Heart right ventricle (tissue), 16 donors: ENCODE results near the gene SGSH. TPM values are rescaled to one million over a fixed set of nuclear protein-coding genes. Genes with fewer than 3 reads are reported as not detected.

Source experiments
- ATAC-seq, 8 donors: fragments of 200-7000 bp; cut with Tn5 transposase; one replicate each; pipeline ENCODE4 v1.9.1; 2020; ENCODE audit warnings: mild to moderate bottlenecking in 8 of 8, moderate library complexity in 8 of 8, moderate number of reproducible peaks in 1 of 8
- DNase-seq, 2 donors: peaks; one replicate each; pipeline ENCODE4 v3.0.0-alpha.2; 2020
- H3K27ac ChIP-seq, 10 donors: fragments of 200-600 bp; sonication (generic) in 2 of 10; one replicate each; pipeline versions ENCODE4 v1.5.0 to v1.8.0; 2020 to 2022; ENCODE audit warnings: mild to moderate bottlenecking in 3 of 10
- H3K27me3 ChIP-seq, 7 donors: fragments of 200-600 bp; one replicate each; pipeline ENCODE4 v1.8.0; 2021 to 2022; ENCODE audit warnings: mild to moderate bottlenecking in 2 of 7
- H3K36me3 ChIP-seq, 9 donors: fragments of 200-600 bp; sonication (generic) in 1 of 9; one replicate each; pipeline versions ENCODE4 v1.5.0 to v1.8.0; 2020 to 2022; ENCODE audit warnings: mild to moderate bottlenecking in 2 of 9
- H3K4me1 ChIP-seq, 9 donors: fragments of 200-600 bp; sonication (generic) in 1 of 9; one replicate each; pipeline versions ENCODE4 v1.5.0 to v1.8.0; 2020 to 2022; ENCODE audit warnings: mild to moderate bottlenecking in 4 of 9
- H3K4me3 ChIP-seq, 10 donors: fragments of 200-600 bp; sonication (generic) in 2 of 10; one replicate each; pipeline versions ENCODE4 v1.5.0 to v1.8.0; 2020 to 2022; ENCODE audit warnings: mild to moderate bottlenecking in 7 of 10, moderate library complexity in 2 of 10
- H3K9me3 ChIP-seq, 11 donors: fragments of 200-600 bp in 10 of 11; sonication (generic) in 2 of 11; one replicate each; pipeline versions ENCODE4 v1.5.0 to v1.8.0; 2013 to 2022; ENCODE audit warnings: mild to moderate bottlenecking in 2 of 11, control low read depth in 1 of 11, moderate library complexity in 1 of 11
- CTCF ChIP-seq, 9 donors: fragments of 200-600 bp; sonication (generic) in 2 of 9; IDR thresholded peaks; one replicate each; pipeline versions ENCODE4 v1.5.0 to v1.8.0; 2021 to 2022; ENCODE audit warnings: antibody characterized with exemption in 9 of 9, mild to moderate bottlenecking in 5 of 9, moderate library complexity in 1 of 9
- WGBS, 2 donors: extraction: QIAGEN DNeasy Blood & Tissue Kit; methylation state at CpG; one replicate each; pipeline ENCODE4 v1.1.7; 2013; ENCODE audit warnings: inconsistent platforms in 1 of 2; 5-methylcytosine and 5-hydroxymethylcytosine counted together
- intact Hi-C, 10 donors: fragments of 100-400 bp; cut with DNase I; formaldehyde crosslinking; loops; one replicate each; pipeline versions ENCODE4 v1.11.1 to v1.14.2; 2022
- polyA plus RNA-seq, 2 donors: library from polyadenylated mRNA; stranded (reverse); fragments of 200-250 nt; gene quantifications; one replicate each; pipeline ENCODE4 v1.2.3, GENCODE V29; 2013
- total RNA-seq, 10 donors: library from RNA; stranded (reverse); fragmentation: NEBNext Ultra II Directional in 3 of 10; extraction: Animal tissue kit (Norgen Biotek cat#: 25700) in 3 of 10; gene quantifications; one replicate each; pipeline versions ENCODE4 v1.2.1 to v1.2.4, GENCODE V29; 2021 to 2023
- donor health status: Arrhythmogenic right ventricular cardiomyopathy.
- donor health status: ischemic (EF 13 %, LVEDD 7.1; RV severe dilation, severe dysfunction).
- donor health status: healthy with polysubstance abuse.
- donor health status: DM: no; HTN: yes; CAD: no.
- donor health status: DM: no; HTN: no; CAD: no.
- donor health status: ischemic (EF 25% LVEDD 6.9; RV normal size, moderate dysfunction).
- donor health status: ischemic (EF 25% LVEDD 5.7; RV mildly dilated, moderate dysfunction).
- donor health status: healthy.
- donor health status: DM: yes; HTN: yes; CAD: no.
- donor health status: Ischemic cardiomyopathy.
- donor health status: ischemic (EF 35%, LVEDD 5.7; RV mildly dilated, moderate dysfunction).
- donor health status: nonischemic (EF 11% LVEDD 7.7; RV severe dilation, severe dysfunction).
- donor health status: DM: yes; HTN: yes; CAD: no.
- donor health status: PGD.
- donor health status: ischemic (EF 29% LVEDD 5.4; RV normal size, mild dysfunction).
- donor health status: nonischemic (EF 23%, LVEDD 6.1; RV moderate dilation, normal function).

Gene SGSH
- total and polyA plus RNA-seq, 12 donors, result 7.3 to 21.7 (median 14.0) TPM

- no peak overlapping the region for H3K4me3 ChIP-seq
- peaks cover 0 to 10% (median 0%) of the 10 kb centered on the region in 7 donors for H3K27me3 ChIP-seq
- 84 to 87% methylated on average over 21 of the region's 21 CpGs for WGBS, 2 donors
- peaks cover 0 to 7% (median 0%) of the 10 kb centered on the region in 9 donors for H3K4me1 ChIP-seq
- no peak overlapping the region for H3K27ac ChIP-seq
- ATAC-seq (no peak), DNase-seq (no peak)
- H3K9me3 ChIP-seq, result no peaks in the 10 kb centered on the region
- no peaks in the 10 kb centered on the region for H3K36me3 ChIP-seq
- no peak for TF ChIP-seq CTCF (IDR thresholded peaks at IDR 0.05)
- intact Hi-C loops, result no loop called here
These were observed 42.0 kb downstream of the SGSH start for GRCh38 chr17:80177986-80178595.

DNA sequence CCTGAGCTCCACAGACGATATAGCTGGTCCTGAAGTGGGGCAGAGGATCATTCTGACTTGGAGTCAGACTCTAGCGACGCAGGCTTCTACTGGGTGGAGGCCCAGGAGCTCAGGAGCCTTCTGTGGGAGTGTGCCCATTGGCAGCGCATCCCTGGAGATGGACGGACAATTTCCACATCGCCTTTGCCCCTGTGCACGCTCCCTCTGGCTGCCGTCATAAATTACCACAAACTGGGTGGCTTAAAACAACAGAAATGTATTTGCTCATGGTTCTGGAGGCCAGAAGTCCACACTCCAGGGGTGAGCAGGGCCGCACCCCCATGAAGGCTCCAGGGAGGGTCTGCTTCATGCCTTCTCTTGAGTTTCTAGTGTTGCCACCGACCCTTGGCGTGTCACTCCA, 43.4 kb downstream of the SGSH start:
- Histone ChIP-seq H3K36me3 (no peaks in the 10 kb centered on the region), H3K27ac (no peak overlapping the region), H3K27me3 (peaks cover 0 to 10% (median 0%) of the 10 kb centered on the region in 7 donors), H3K4me1 (peaks cover 0 to 7% (median 0%) of the 10 kb centered on the region in 9 donors), H3K4me3 (no peak overlapping the region), H3K9me3 (no peaks in the 10 kb centered on the region)
- 93 to 94% methylated on average over 11 of the region's 11 CpGs for WGBS, 2 donors
- ATAC-seq, result no peak
- DNase-seq, result no peak
- TF ChIP-seq CTCF (IDR thresholded peaks at IDR 0.05), result no peak
- intact Hi-C loops, result loop anchor here in 1 of 10 donors (1.0 kb wide), 1 partner anchor 35 kb away; no protein-coding TSS in a partner anchor

GRCh38 chr17:80173916-80174315, 46.2 kb downstream of the SGSH start:
- intact Hi-C loops, result no loop called here
- ATAC-seq, result no peak

DNA sequence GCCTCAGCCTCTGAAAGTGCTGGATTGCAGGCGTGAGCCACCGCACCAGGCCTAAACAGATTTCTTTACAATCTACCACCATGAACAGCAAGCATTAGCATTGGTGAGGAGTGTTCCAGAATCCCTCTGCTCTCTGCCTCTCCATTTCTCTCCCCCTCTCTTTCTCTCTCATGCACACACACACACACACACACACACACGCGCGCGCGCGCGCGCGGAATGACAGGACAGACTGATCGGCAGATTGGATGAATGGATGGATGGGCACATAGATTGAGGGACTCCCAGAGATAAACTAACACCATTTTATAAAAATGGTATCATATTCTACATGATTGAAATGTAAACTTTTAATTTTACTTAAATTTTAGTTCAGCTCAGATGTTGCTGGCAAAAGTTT, 47.0 kb downstream of the SGSH start:
- no peak for DNase-seq
- Histone ChIP-seq H3K27me3 (peaks cover 0 to 13% (median 3%) of the 10 kb centered on the region in 7 donors), H3K36me3 (no peaks in the 10 kb centered on the region), H3K27ac (no peak overlapping the region), H3K4me3 (no peak overlapping the region), H3K9me3 (no peaks in the 10 kb centered on the region), H3K4me1 (peaks cover 0 to 7% (median 0%) of the 10 kb centered on the region in 9 donors)
- no peak for TF ChIP-seq CTCF (IDR thresholded peaks at IDR 0.05)
- intact Hi-C loops, result no loop called here
- no peak for ATAC-seq
- 74 to 88% methylated on average over 12 of the region's 12 CpGs for WGBS, 2 donors

More at GRCh38 chr17:80173916-80174315, 46.2 kb downstream of the SGSH start:
- whole genome bisulfite sequencing, 2 donors, result 94 to 95% methylated on average over 6 of the region's 6 CpGs
- peaks cover 0 to 13% (median 3%) of the 10 kb centered on the region in 7 donors for H3K27me3 ChIP-seq
- peaks cover 0 to 7% (median 0%) of the 10 kb centered on the region in 9 donors for H3K4me1 ChIP-seq
- no peaks in the 10 kb centered on the region for H3K36me3 ChIP-seq
- no peak overlapping the region for H3K27ac ChIP-seq
- no peak for DNase-seq
- no peak overlapping the region for H3K4me3 ChIP-seq
- TF ChIP-seq CTCF (IDR thresholded peaks at IDR 0.05), result no peak
- no peaks in the 10 kb centered on the region for H3K9me3 ChIP-seq
